Brain pericyte (primary cell): ENCODE results near the gene C2orf68.
"Not testable (repeated sequence)": the region's sequence is repeated elsewhere in the genome, so short reads cannot be mapped to it uniquely, and the experiment has no call there.

Experiments
- DNase-seq: peaks from one replicate; pipeline ENCODE4 v3.0.0-alpha.2; 2012; ENCODE audit warnings: low read depth, low spot score

The C2orf68 gene

DNA sequence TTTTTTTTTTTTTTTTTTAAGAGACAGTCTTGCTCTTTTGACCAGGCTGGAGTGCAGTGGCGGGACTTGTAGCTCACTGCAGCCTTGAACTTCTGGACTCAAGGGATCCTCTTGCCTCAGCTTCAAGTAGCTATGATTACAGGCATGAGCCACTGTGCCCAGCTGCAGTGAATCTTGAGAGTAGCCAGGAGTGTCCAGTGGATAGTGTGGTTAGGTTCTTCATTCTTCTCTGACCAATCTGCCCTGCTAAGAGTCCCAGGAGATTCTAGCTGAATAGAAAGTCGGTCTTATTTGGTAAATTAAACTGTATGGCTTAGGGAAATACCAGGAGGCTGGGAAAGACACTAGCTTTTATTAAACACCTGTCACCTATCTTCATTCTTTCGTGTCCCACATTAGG lies 19.4 kb upstream of the C2orf68 start:
- DNase-seq: no peak

GRCh38 chr2:85628658-85629057 lies 16.8 kb upstream of the C2orf68 start:
- DNase-seq: no peak

GRCh38 chr2:85623991-85624390 lies 12.1 kb upstream of the C2orf68 start:
- DNase-seq: no peak

DNA sequence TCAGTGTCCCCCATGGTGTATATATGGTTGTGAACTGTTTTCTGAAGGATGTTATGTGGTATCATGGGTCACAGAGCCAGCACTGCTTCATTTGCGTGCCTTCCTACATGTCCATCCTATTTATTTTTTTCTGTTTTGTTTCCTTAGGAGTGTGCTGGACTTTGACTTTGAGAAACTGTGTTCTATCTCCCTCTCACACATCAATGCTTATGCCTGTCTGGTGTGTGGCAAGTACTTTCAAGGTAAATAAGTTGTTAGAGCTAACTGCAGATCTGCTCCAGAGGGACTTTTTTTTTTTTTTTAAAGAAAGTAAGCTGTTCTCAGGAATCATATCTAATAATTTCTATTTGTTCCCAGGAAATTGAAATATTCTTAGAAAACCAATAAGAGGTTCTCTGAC lies 9.5 kb upstream of the C2orf68 start:
- no peak for DNase-seq

GRCh38 chr2:85619617-85620016 lies 7.8 kb upstream of the C2orf68 start:
- no peak for DNase-seq

- not testable (repeated sequence) for DNase-seq
Measured at GRCh38 chr2:85617723-85618122, 5.9 kb upstream of the C2orf68 start.

DNA sequence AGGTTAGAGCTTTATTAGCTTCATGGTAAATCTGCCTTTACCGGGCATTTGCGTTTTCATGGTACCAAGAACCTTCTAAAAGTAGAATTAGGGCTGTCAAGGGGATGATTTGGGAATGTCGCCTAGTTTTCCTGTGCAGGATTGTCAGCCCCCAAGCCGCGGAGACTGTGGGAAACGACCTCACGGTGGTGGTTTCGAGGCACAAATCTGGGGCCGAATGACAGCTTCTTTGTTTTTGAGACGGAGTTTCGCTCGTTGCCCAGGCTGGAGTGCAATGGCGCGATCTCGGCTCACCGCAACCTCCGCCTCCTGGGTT lies 3.5 kb upstream of the C2orf68 start:
- DNase-seq: no peak

GRCh38 chr2:85614757-85615156 lies 2.9 kb upstream of the C2orf68 start:
- not testable (repeated sequence) for DNase-seq

- no peak for DNase-seq
Measured at GRCh38 chr2:85613717-85614515, 2.0 kb upstream of the C2orf68 start.

GRCh38 chr2:85611217-85611704 lies 605 bp downstream of the C2orf68 start:
- DNase-seq: no peak

- no peak for DNase-seq
Measured at GRCh38 chr2:85607268-85608215, 4.3 kb downstream of the C2orf68 start.

DNA sequence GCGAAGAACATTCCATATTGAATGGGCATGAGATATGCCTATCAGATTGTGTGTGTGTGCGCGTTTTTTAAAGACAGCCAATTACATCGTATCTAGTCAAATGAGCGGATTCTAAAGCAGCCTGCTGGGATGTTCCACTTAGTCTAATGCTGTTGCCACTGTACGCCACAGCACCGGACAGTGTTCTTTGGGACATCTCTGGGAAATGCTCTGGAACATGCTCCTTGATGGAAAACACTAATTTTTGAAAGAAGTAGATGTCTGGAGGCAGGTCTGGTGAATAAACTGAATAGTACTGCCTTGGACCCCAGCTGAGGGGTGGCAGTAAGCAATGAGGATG lies 5.8 kb downstream of the C2orf68 start:
- DNase-seq: no peak

GRCh38 chr2:85605406-85606115 lies 6.3 kb downstream of the C2orf68 start:
- DNase-seq: no peak

- no peak for DNase-seq
Measured at GRCh38 chr2:85604568-85605339, 7.1 kb downstream of the C2orf68 start.

- not testable (repeated sequence) for DNase-seq
Measured at GRCh38 chr2:85604133-85604444, 7.8 kb downstream of the C2orf68 start.

DNA sequence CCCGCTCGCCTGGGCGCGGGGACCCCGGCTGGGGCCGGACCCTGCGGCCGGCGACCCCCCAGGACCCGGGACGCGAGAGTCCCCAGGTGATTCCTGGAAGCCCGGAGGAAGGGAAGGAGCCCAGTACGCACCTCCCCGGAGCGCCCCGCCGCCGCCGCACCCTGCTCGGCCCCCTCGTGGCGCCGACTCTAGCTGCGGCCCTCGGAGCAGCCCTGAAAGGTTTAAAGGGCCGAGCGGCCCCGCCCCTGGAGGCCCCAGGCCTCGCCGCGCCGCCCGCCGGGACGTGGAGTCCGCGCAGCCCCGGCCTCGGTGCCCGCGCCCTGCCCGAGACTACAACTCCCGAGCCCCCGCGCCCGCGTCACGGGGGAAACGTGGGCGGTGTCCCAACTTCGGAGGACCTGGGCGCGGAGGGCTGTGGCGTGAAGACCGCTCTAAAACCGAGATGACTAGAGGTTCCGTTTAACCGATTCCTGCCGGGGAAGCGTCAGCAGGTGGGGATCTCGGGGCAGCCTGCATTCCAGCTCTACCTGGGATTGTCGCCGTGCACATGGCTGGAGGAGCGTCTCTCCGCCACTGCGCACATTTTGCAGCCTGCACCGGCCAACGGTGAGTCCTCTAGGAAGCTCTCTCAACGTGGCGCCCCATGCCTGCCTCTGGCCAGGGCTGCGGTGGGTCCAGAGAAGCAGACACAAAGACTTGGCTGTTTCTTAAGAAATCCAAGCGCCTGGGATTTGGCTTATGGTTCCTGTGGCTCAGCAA lies 9.2 kb downstream of the C2orf68 start, which contains the start of gene TMEM150A:
TMEM150A (minus strand) TSS at position 223 of the 759 bp plus-strand sequence. CDS start 750 bp downstream, outside the sequence.
- DNase-seq: no peak

GRCh38 chr2:85601771-85602475 lies 9.9 kb downstream of the C2orf68 start:
- DNase-seq: no peak

GRCh38 chr2:85600951-85601770 lies 10.7 kb downstream of the C2orf68 start:
- no peak for DNase-seq

DNA sequence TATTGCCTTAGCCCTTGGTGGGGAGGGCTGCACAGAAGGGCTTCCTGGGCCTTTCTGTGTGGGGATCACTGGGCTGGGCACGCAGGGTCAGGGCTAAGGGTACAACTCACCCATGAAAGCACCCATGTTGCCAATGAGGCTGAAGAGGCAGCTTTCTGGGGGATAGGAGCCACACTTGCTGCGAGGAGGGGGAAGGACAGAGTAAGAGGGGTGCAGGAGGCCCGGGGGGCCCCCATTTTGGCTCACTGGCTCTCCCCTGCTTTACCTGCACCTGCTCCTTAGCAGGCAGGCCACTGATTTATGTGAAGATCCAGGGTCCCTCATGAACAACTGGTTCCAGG lies 11.7 kb downstream of the C2orf68 start:
- DNase-seq: no peak
